ENCODE results near the gene MAP7.
"Not testable (repeated sequence)": the region's sequence is repeated elsewhere in the genome, so short reads cannot be mapped to it uniquely, and the experiment has no call there.

MAP7 gene

DNA sequence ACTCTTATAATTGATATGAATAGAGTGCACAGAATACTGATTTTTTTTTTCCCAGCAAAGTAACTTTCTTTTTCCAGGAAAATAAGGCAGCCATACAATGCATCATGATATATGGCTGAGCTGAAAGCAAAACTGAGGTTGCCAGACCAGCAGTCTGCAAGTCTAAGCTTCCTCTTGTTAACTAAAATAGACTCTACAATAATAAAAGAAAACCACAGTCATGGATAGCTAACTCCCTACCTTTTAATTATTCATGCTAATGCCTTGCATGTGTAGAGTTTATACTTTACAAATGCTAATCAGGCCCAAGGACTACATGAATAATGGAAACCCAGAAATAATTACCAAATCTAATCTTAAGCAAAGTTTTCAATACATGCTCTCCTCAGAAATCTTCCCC lies 47.4 kb downstream of the MAP7 start:
- in situ Hi-C loops (cut with MboI; ENCODE audit: low sequenced_read_pairs, unreplicated experiment), result no loop called here
- TF ChIP-seq CTCF (IDR thresholded peaks at IDR 0.05; ENCODE audit: borderline replicate concordance, control extremely low read depth, extremely low read depth, insufficient read depth, missing control alignments), result no peak
- DNase-seq (ENCODE audit: low spot score), result no peak

- no peak for DNase-seq (ENCODE audit: low spot score)
- no peak for TF ChIP-seq CTCF (IDR thresholded peaks at IDR 0.05; ENCODE audit: borderline replicate concordance, control extremely low read depth, extremely low read depth, insufficient read depth, missing control alignments)
- in situ Hi-C loops (cut with MboI; ENCODE audit: low sequenced_read_pairs, unreplicated experiment), result no loop called here
Observed at GRCh38 chr6:136501514-136501913, 48.7 kb downstream of the MAP7 start.

DNA sequence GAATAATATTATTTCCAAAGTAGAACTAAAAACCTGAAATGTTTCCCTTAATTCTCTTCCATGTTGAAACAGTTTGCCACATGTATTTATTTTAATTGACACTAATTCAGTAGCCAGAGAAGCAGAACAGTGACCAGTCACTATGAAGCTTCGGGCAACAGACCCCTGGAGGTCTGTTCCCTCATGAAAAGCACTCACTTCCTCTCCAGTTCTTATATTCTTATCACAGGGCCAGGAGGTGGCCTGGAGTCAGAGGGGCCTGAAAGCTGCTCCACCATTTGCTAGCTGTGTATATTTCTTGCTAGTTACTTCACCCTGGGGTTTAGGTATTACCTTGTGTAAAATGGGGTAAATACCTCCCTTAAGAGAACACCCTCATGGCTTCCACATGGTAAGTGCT lies 49.1 kb downstream of the MAP7 start:
- no peak for TF ChIP-seq CTCF (IDR thresholded peaks at IDR 0.05; ENCODE audit: borderline replicate concordance, control extremely low read depth, extremely low read depth, insufficient read depth, missing control alignments)
- no peak for DNase-seq (ENCODE audit: low spot score)
- in situ Hi-C loops (cut with MboI; ENCODE audit: low sequenced_read_pairs, unreplicated experiment), result no loop called here

GRCh38 chr6:136500414-136500813 lies 49.8 kb downstream of the MAP7 start:
- TF ChIP-seq CTCF (IDR thresholded peaks at IDR 0.05; ENCODE audit: borderline replicate concordance, control extremely low read depth, extremely low read depth, insufficient read depth, missing control alignments), result no peak
- in situ Hi-C loops (cut with MboI; ENCODE audit: low sequenced_read_pairs, unreplicated experiment), result no loop called here
- DNase-seq (ENCODE audit: low spot score), result no peak

GRCh38 chr6:136499370-136499769 lies 50.9 kb downstream of the MAP7 start:
- no peak for TF ChIP-seq CTCF (IDR thresholded peaks at IDR 0.05; ENCODE audit: borderline replicate concordance, control extremely low read depth, extremely low read depth, insufficient read depth, missing control alignments)
- DNase-seq (ENCODE audit: low spot score), result no peak
- in situ Hi-C loops (cut with MboI; ENCODE audit: low sequenced_read_pairs, unreplicated experiment), result no loop called here

DNA sequence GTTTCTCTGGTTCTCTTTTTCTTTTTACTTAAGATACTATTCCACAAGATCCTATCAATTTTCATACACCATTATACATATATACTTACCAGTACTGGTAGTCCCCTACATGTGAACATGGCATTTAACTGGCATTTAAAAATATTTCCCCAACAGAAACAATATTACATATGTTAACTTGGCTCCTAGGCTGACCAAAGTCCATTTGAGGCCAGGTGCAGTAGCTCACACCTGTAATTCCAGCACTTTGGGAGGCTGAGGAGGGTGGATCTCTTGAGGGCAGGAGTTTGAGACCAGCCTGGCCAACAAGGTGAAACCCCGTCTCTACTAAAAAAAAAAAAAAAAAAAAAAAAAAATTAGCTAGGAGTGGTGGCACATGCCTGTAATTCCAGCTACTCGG lies 53.8 kb downstream of the MAP7 start:
- in situ Hi-C loops (cut with MboI; ENCODE audit: low sequenced_read_pairs, unreplicated experiment); DNase-seq (ENCODE audit: low spot score): not testable (repeated sequence)

DNA sequence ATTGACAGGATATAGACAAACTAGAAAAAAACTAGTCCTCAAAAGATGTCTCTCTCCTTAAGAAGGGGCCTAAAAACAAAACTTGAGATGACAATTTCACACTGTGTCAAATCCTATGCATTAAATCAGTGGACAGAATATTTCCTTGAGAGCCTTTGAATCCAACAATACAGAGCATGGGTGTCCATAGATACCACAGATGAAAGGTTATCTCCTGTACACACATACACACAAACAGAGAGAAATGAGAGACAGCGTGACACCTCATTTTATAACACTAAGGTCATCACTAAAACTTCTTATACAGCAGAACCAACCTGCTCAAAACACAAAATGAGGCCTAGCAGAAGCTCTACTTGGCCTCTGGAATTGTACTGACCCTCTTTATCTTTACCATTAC lies 55.5 kb downstream of the MAP7 start:
- in situ Hi-C loops (cut with MboI; ENCODE audit: low sequenced_read_pairs, unreplicated experiment), result no loop called here
- DNase-seq (ENCODE audit: low spot score), result no peak
- no peak for TF ChIP-seq CTCF (IDR thresholded peaks at IDR 0.05; ENCODE audit: borderline replicate concordance, control extremely low read depth, extremely low read depth, insufficient read depth, missing control alignments)
